SK-N-MC (cell line): ENCODE data around the gene SHISA6.
"Not testable (repeated sequence)": the region's sequence is repeated elsewhere in the genome, so short reads cannot be mapped to it uniquely, and the experiment has no call there.

Experiments used
- DNase-seq: peaks from one replicate; pipeline ENCODE4 v3.0.0-alpha.2; 2011; ENCODE audit warnings: low read depth, low spot score
- H3K27ac ChIP-seq: fragments of 200-600 bp; sonication (generic); 2 replicates; pipeline ENCODE4 v1.5.1; 2016; ENCODE audit warnings: mixed run types
- H3K36me3 ChIP-seq: fragments of 200-600 bp; sonication (generic); 2 replicates; pipeline ENCODE4 v1.6.1; 2017; ENCODE audit warnings: antibody characterized with exemption, low read length, mixed read lengths; ENCODE audit not compliant: insufficient read depth
- H3K4me3 ChIP-seq: fragments of 200-600 bp; sonication (generic); 2 replicates; pipeline ENCODE4 v1.5.1; 2016
- H3K9ac ChIP-seq: fragments of 200-600 bp; sonication (generic); 2 replicates; pipeline ENCODE4 v1.8.0; 2017; ENCODE audit warnings: mixed run types, mixed read lengths; ENCODE audit not compliant: insufficient read length
- H3K9me3 ChIP-seq: fragments of 200-600 bp; sonication (generic); 2 replicates; pipeline ENCODE4 v1.6.1; 2017; ENCODE audit warnings: low read depth, mild to moderate bottlenecking, antibody characterized with exemption, low read length, moderate library complexity, mixed read lengths
- EZH2 ChIP-seq: fragments of 200-600 bp; sonication (generic); IDR thresholded peaks from one replicate; pipeline ENCODE4 v1.6.1; 2017; ENCODE audit warnings: antibody characterized with exemption
- FOXP2 ChIP-seq: optimal IDR thresholded peaks from 2 replicates; pipeline ENCODE3; 2011; ENCODE audit warnings: mild to moderate bottlenecking, moderate library complexity; ENCODE audit not compliant: insufficient read depth; ENCODE audit errors: extremely low read length, control extremely low read depth
- POLR2AphosphoS5 ChIP-seq: IDR thresholded peaks from 2 replicates; pipeline ENCODE4 v1.6.1; 2012; ENCODE audit warnings: mild to moderate bottlenecking, low read depth, low read length, borderline replicate concordance

SHISA6 gene

DNA sequence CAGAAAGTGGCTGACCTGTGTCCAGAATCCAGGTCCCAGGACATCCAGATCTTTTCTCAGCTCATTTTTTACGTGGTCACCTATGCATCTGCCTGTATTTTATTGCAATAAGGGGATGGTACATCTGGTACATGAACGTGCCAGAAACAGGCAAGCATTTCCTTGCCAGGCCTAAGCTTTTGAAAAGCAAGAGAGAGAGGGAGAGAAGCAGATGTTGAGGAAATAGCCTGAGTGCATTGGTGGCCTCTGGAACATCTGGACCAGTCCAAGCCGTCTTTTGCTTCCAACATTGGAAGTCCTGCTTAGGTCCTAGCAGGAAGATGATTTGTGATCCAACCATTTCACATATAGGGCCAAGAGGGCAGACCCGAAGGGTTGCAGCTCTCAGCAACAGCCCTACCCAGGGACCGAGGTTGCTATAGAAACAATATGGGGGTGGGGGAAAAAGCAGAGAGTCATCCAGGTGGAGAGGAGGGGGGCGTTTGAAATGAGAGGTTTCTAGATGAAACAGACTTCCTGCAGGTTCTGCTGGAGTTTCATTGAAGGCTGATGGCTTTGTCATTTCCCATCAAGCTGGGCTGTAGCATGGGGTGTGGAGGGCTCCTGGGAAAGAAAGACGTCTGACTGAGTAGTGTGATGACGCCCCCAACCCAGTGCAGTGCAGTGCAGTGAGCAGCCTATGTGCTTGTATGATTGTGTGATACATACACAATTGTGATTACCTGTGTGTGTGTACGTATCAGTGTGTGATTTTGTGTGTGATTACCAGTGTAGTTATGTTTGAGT is 61.6 kb downstream of the SHISA6 start:
- Histone ChIP-seq H3K9ac (no peak overlapping the region), H3K36me3 (no peaks in the 10 kb centered on the region), H3K4me3 (no peak overlapping the region), H3K27ac (no peak overlapping the region), H3K9me3 (no peaks in the 10 kb centered on the region)
- TF ChIP-seq EZH2 (no peak), POLR2AphosphoS5 (no peak), FOXP2 (no peak)
- DNase-seq, result no peak

DNA sequence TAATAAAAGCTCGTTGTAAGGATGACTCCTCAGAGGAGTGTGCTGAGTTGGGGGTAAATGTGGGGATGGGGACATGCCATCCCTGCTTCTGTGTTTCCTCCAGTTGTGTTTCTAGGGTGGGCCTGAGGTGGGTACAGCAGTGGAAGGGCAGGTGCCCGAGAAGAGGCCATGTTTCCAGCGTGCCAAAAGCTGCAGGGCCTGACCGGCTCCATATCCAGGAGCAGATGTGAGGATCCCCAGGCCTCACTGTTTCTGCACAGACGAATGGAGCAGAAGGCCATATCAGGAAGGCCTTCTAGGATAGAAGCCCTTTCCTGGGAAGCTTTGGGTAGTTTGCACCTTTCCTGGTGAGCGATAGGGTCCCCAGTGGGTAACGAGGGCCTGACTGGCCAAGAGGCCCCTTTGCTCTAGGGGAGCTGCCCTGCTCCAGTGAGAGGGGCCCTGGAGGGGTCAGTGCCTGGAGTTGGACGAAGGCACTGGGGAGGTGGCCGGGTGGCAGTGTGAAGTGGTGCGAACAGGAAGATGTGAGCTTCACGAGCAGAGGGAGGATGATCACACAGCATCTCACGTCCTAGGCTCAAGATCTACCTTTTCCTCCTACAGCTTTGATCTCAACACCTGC is 62.9 kb downstream of the SHISA6 start:
- DNase-seq, result no peak
- TF ChIP-seq POLR2AphosphoS5 (no peak), FOXP2 (no peak), EZH2 (no peak)
- Histone ChIP-seq H3K4me3 (no peak overlapping the region), H3K9me3 (no peaks in the 10 kb centered on the region), H3K9ac (no peak overlapping the region), H3K27ac (no peak overlapping the region), H3K36me3 (no peaks in the 10 kb centered on the region)

DNA sequence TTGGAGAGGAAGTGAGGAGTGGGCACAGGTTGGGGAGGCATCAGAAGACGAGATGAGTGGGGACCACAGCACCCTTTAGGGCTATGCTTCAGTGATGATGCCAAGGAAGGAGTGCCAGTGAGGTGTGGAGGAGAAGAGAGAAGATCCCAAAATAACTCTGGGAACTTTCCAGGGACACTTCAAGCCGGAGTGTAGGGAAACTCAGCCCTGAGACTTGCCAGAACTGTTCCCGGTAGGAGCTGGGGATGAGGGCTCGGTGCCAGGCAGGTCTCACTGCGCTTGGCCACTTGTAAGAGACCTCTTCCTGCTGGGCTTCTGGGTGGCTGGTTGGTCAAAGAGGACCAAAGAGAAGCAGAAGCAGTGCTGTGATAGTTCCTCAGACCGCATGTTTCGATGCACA is 63.6 kb downstream of the SHISA6 start:
- Histone ChIP-seq H3K4me3 (no peak overlapping the region), H3K9me3 (no peaks in the 10 kb centered on the region), H3K36me3 (no peaks in the 10 kb centered on the region), H3K27ac (no peak overlapping the region), H3K9ac (no peak overlapping the region)
- TF ChIP-seq EZH2 (no peak), POLR2AphosphoS5 (no peak), FOXP2 (no peak)
- DNase-seq, result no peak

DNA sequence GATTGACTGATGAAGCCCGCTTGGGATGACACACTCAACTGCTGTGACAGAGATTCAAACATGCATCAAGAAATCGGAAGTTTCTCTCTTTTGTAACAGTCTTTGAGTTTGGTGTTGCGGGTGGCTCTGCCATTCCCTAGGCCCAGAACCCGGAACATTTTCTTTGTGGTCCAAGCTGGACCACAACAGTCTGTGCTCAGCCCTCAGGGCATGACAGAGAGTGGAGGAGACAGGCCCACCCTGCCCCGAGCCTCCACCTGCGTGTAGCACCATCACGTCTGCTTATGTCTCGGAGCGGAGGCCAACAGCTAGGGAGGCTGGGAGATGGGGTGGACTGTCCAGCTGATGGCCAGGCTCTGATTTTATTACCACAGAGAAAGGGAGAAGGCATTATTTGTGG is 64.5 kb downstream of the SHISA6 start:
- Histone ChIP-seq H3K9me3 (no peaks in the 10 kb centered on the region), H3K27ac (no peak overlapping the region), H3K9ac (no peak overlapping the region), H3K4me3 (no peak overlapping the region), H3K36me3 (no peaks in the 10 kb centered on the region)
- no peak for TF ChIP-seq FOXP2
- TF ChIP-seq POLR2AphosphoS5, result no peak
- no peak for TF ChIP-seq EZH2
- DNase-seq, result no peak

DNA sequence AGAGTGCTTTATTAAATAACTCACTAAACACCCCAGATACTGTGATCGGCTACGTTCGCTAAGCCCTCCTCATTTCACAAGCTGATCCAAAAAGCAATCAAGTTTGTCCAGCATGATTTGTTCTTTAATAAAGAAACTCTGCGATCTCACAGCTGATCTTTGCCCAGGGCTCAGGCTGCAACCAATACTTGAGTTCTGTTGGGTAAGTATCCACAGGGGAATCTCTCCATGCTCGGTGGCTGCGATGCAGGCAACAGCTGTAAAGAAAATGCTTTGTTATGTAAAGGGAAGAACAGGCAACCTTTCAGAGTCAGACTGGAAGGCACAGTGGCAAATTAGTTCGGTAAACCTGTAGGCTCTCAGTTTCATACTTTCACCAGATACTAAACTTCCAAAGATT is 67.5 kb downstream of the SHISA6 start:
- DNase-seq, result no peak
- H3K9me3 ChIP-seq, result no peaks in the 10 kb centered on the region
- no peak overlapping the region for H3K9ac ChIP-seq
- TF ChIP-seq POLR2AphosphoS5 (no peak), EZH2 (no peak), FOXP2 (no peak)
- no peak overlapping the region for H3K4me3 ChIP-seq
- no peak overlapping the region for H3K27ac ChIP-seq
- no peaks in the 10 kb centered on the region for H3K36me3 ChIP-seq

DNA sequence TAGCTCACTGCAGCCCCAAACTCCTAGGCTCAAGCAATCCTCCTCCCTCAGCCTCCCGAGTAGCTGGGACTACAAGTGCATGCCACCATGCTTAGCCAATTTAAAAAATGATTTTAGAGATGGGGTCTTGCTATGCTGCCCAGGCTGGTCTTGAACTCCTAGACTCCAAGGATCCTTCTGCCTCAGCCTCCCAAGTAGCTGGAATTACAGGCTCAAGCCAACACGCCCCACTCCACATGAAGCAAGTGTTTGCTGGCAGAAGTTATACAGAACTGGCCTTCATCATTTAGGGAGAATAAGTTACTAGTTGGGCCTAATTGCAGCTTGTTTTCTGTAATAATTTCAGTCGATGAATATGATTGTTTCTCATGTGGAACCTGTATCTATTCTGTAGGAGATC is 68.0 kb downstream of the SHISA6 start:
- Histone ChIP-seq H3K36me3 (no peaks in the 10 kb centered on the region), H3K9ac (no peak overlapping the region)
- TF ChIP-seq POLR2AphosphoS5 (no peak), FOXP2 (no peak), EZH2 (no peak)

DNA sequence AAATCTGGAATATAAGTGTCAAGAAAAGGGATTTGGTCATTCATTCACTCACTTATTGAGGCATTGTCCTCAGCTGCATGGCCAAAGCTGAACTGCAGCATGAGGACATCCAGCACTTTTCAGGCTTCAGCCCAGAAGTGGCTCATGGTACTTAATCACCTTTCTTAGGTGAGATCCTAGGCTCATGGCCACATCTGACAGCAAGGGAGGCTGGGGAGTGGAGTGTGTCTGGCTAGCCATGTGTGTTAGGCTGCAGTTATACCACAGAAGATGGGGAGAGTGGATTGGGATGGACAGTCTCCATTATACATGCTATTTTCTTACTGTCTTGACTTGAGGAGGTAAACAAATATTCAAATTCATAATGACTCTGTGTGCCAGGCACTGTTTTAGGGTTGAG is 68.8 kb downstream of the SHISA6 start:
- TF ChIP-seq EZH2 (no peak), POLR2AphosphoS5 (no peak), FOXP2 (no peak)
- no peaks in the 10 kb centered on the region for H3K36me3 ChIP-seq
- no peak overlapping the region for H3K4me3 ChIP-seq
- no peak for DNase-seq
- H3K9ac ChIP-seq, result no peak overlapping the region
- H3K9me3 ChIP-seq, result no peaks in the 10 kb centered on the region
- no peak overlapping the region for H3K27ac ChIP-seq

More for the DNA sequence above, 68.0 kb downstream of the SHISA6 start:
- H3K27ac ChIP-seq, result no peak overlapping the region
- no peak for DNase-seq
- no peak overlapping the region for H3K4me3 ChIP-seq
- no peaks in the 10 kb centered on the region for H3K9me3 ChIP-seq

DNA sequence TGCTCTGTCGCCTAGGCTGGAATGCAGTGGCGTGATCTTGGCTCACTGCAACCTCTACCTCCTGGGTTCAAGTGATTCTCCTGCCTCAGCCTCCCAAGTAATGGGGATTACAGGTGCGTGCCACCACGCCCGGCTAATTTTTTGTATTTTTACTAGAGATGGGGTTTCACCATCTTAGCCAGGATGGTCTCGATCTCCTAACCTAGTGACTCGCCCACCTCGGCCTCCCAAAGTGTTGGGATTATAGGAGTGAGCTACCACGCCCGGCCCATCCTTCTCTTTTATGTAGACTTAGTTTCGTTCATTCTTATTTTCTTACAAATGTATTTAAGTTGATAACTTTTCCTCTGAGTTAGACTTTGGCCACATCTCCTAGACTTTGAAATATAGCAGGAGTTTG is 75.4 kb downstream of the SHISA6 start:
- not testable (repeated sequence) for DNase-seq, H3K27ac ChIP-seq, H3K4me3 ChIP-seq, H3K9ac ChIP-seq, H3K9me3 ChIP-seq, H3K36me3 ChIP-seq

DNA sequence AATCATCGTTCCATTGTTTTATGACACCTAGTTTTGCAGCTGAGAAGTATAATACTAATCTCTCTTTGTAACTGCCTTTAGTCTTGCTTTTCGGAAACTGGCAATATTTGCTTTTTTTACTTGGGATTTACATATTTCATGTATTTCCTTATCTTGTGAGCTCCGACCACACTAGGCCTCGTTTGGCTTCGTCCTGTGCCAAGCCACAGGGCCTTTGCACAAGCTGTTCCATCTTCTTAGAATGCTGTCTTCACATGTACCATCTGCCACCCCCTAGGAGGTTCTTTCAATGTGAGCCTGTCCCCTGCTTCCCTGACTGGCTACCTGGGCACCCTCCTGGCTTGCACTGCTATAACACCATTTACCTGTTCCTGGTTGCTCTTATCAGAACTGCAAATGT is 77.2 kb downstream of the SHISA6 start:
- no peak overlapping the region for H3K9ac ChIP-seq
- H3K4me3 ChIP-seq, result no peak overlapping the region

More for the DNA sequence above, 77.2 kb downstream of the SHISA6 start:
- TF ChIP-seq FOXP2, result no peak
- no peak for TF ChIP-seq EZH2
- no peak for TF ChIP-seq POLR2AphosphoS5
- Histone ChIP-seq H3K27ac (no peak overlapping the region), H3K36me3 (no peaks in the 10 kb centered on the region), H3K9me3 (no peaks in the 10 kb centered on the region)
- DNase-seq, result no peak
